Measurements from ENCODE around the gene MGARP. TPM values are rescaled to one million over a fixed set of nuclear protein-coding genes. Genes with fewer than 3 reads are reported as not detected.
"Not testable (repeated sequence)": the region's sequence is repeated elsewhere in the genome, so short reads cannot be mapped to it uniquely, and the experiment has no call there.

MGARP gene
- total RNA-seq, 1 experiment from 2014 or later: not detected

- no peak for TF ChIP-seq CTCF (IDR thresholded peaks at IDR 0.05; ENCODE audit: unreplicated experiment)
- BruUV-seq (replicated peaks): no TSS peak
- H3K27ac Mint-ChIP-seq (ENCODE audit: unreplicated experiment): no peak overlapping the region
- no peaks in the 10 kb centered on the region for H3K9me3 Mint-ChIP-seq (ENCODE audit: low read depth, unreplicated experiment)
- DNase-seq: no peak
- H3K4me1 Mint-ChIP-seq (ENCODE audit: low read depth, unreplicated experiment): peaks cover 24% of the 10 kb centered on the region
- no peaks in the 10 kb centered on the region for H3K27me3 Mint-ChIP-seq (ENCODE audit: unreplicated experiment)
- peaks cover 6% of the 10 kb centered on the region for H3K36me3 Mint-ChIP-seq (ENCODE audit: insufficient read depth, unreplicated experiment)
- CTCF ChIA-PET: interaction anchor here (0.6 kb wide), 1 partner anchor 128 kb away, joined by 3 read pairs; no protein-coding TSS in a partner anchor
- intact Hi-C loops (cut with micrococcal nuclease; ENCODE audit: unreplicated experiment): no loop called here
- no peak overlapping the region for H3K4me3 Mint-ChIP-seq (ENCODE audit: low read depth, unreplicated experiment)
Observed at GRCh38 chr4:139314047-139314800, 34.2 kb upstream of the MGARP start.

GRCh38 chr4:139313414-139313813 lies 33.4 kb upstream of the MGARP start:
- not testable (repeated sequence) for H3K27ac Mint-ChIP-seq (ENCODE audit: unreplicated experiment); H3K9me3 Mint-ChIP-seq (ENCODE audit: low read depth, unreplicated experiment)

DNA sequence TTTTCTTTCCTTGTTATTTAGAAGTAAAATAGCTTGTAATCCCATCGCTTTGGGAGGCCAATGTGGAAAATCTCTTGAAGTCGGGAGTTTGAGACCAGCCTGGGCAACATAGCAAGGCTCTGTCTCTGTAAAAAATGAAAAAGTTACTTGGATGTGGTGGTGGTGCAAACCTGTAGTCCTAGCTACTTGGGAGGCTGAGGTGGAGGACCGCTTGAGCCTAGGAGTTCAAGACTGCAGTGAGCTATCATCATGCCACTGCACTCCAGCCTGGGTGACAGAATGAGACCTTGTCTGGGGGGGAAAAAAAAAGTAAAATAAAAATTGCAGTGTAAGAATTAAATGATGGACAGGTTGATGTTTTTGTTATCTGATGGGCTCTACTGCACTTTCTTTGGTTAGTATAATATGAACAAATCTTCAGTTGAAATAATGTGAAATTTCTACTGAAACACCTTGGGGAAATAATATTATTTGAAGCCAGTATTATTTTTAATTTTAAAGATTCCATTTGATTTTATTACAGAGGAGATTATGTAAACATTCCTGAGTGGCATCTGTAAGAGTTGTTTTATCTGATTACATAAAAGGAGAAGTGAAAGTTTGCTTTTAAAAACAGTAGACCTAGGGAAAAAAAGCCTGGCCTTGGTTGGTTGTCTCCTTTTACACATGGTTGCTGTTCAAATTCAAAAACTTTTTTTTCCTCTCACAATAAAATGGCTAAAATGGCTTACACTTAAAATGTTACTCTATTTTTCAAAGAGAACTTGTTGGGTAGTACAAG lies 32.7 kb upstream of the MGARP start:
- no peak overlapping the region for H3K4me3 Mint-ChIP-seq (ENCODE audit: low read depth, unreplicated experiment)
- CTCF ChIA-PET: interaction anchor here (0.7 kb wide), 1 partner anchor 11 kb away, joined by 3 read pairs; no protein-coding TSS in a partner anchor
- BruUV-seq (replicated peaks): no TSS peak
- H3K27me3 Mint-ChIP-seq (ENCODE audit: unreplicated experiment): no peaks in the 10 kb centered on the region
- H3K9me3 Mint-ChIP-seq (ENCODE audit: low read depth, unreplicated experiment): no peaks in the 10 kb centered on the region
- no peak overlapping the region for H3K27ac Mint-ChIP-seq (ENCODE audit: unreplicated experiment)
- H3K4me1 Mint-ChIP-seq (ENCODE audit: low read depth, unreplicated experiment): peaks cover 24% of the 10 kb centered on the region
- intact Hi-C loops (cut with micrococcal nuclease; ENCODE audit: unreplicated experiment): no loop called here
- no peak for TF ChIP-seq CTCF (IDR thresholded peaks at IDR 0.05; ENCODE audit: unreplicated experiment)
- peaks cover 8% of the 10 kb centered on the region for H3K36me3 Mint-ChIP-seq (ENCODE audit: insufficient read depth, unreplicated experiment)
- no peak for DNase-seq

More at GRCh38 chr4:139313414-139313813, 33.4 kb upstream of the MGARP start:
- CTCF ChIA-PET; BruUV-seq (replicated peaks); DNase-seq; H3K27me3 Mint-ChIP-seq (ENCODE audit: unreplicated experiment); H3K36me3 Mint-ChIP-seq (ENCODE audit: insufficient read depth, unreplicated experiment); H3K4me3 Mint-ChIP-seq (ENCODE audit: low read depth, unreplicated experiment); intact Hi-C loops (cut with micrococcal nuclease; ENCODE audit: unreplicated experiment): not testable (repeated sequence)
- H3K4me1 Mint-ChIP-seq (ENCODE audit: low read depth, unreplicated experiment): peaks cover 24% of the 10 kb centered on the region

GRCh38 chr4:139311909-139312308 lies 31.9 kb upstream of the MGARP start:
- no peak overlapping the region for H3K4me3 Mint-ChIP-seq (ENCODE audit: low read depth, unreplicated experiment)
- no peak for TF ChIP-seq CTCF (IDR thresholded peaks at IDR 0.05; ENCODE audit: unreplicated experiment)
- no peaks in the 10 kb centered on the region for H3K27me3 Mint-ChIP-seq (ENCODE audit: unreplicated experiment)
- no peaks in the 10 kb centered on the region for H3K9me3 Mint-ChIP-seq (ENCODE audit: low read depth, unreplicated experiment)
- H3K4me1 Mint-ChIP-seq (ENCODE audit: low read depth, unreplicated experiment): peaks cover 24% of the 10 kb centered on the region
- H3K27ac Mint-ChIP-seq (ENCODE audit: unreplicated experiment): no peak overlapping the region
- peaks cover 8% of the 10 kb centered on the region for H3K36me3 Mint-ChIP-seq (ENCODE audit: insufficient read depth, unreplicated experiment)
- intact Hi-C loops (cut with micrococcal nuclease; ENCODE audit: unreplicated experiment): no loop called here
- CTCF ChIA-PET: interaction anchor here (0.7 kb wide), 1 partner anchor 12 kb away, joined by 3 read pairs; no protein-coding TSS in a partner anchor
- BruUV-seq (replicated peaks): no TSS peak
- DNase-seq: no peak

All from Calu3 (cell line).